Measurements from ENCODE around the gene STAT5B. TPM values are rescaled to one million over a fixed set of nuclear protein-coding genes. Genes with fewer than 3 reads are reported as not detected.

Gene STAT5B
- total and polyA plus RNA-seq, 2 of the 8 experiments (the other 6 are each of a cell fraction or from before 2014, with no cell fraction given) = 35.3 to 52.6 TPM

- TF ChIP-seq ATF3 (IDR thresholded peaks at IDR 0.05; ENCODE audit: insufficient read depth, low read depth, low read length) (no peak), CBX8 (IDR thresholded peaks at IDR 0.05; ENCODE audit: borderline replicate concordance, low read depth, low read length) (no peak), SUZ12 (IDR thresholded peaks at IDR 0.05; ENCODE audit: low read length) (peak; percentile 48; the same call in 1 of the 2 replicates), SIN3A (conservative IDR thresholded peaks at IDR 0.05 in 1 of 2, IDR thresholded peaks at IDR 0.05 in 1 of 2; ENCODE audit: low read depth in 1 of 2, low read length in 2 of 2) (no peak), HDAC2 (IDR thresholded peaks at IDR 0.05; ENCODE audit: borderline replicate concordance in 1 of 2, low read depth in 2 of 2, low read length in 2 of 2) (no peak), E2F6 (IDR thresholded peaks at IDR 0.05) (peak; percentile 95), BRCA1 (IDR thresholded peaks at IDR 0.05; ENCODE audit: low read depth, low read length) (no peak), ZNF274 (IDR thresholded peaks at IDR 0.05; ENCODE audit: borderline replicate concordance, extremely low read depth, low read length) (no peak), GABPA (IDR thresholded peaks at IDR 0.05; ENCODE audit: borderline replicate concordance, insufficient read depth, low read length) (no peak), RNF2 (IDR thresholded peaks at IDR 0.05; ENCODE audit: borderline replicate concordance, low read depth, low read length, missing control alignments, poor library complexity, severe bottlenecking) (peak; percentile 75)
Measured at GRCh38 chr17:42288803-42289610, 12.8 kb upstream of the STAT5B start (continued).

Measured in H1 (cell line).